ENCODE results near the gene STARD5.

STARD5 gene

GRCh38 chr15:81274255-81274654, 49.7 kb downstream of the STARD5 start:
- in situ Hi-C loops (cut with HindIII; ENCODE audit: low sequenced_read_pairs): no loop called here
- DNase-seq (ENCODE audit: low read depth): no peak
- H3K4me3 ChIP-seq (ENCODE audit: low read depth, low read length): no peak overlapping the region
- TF ChIP-seq, protein P1, sequence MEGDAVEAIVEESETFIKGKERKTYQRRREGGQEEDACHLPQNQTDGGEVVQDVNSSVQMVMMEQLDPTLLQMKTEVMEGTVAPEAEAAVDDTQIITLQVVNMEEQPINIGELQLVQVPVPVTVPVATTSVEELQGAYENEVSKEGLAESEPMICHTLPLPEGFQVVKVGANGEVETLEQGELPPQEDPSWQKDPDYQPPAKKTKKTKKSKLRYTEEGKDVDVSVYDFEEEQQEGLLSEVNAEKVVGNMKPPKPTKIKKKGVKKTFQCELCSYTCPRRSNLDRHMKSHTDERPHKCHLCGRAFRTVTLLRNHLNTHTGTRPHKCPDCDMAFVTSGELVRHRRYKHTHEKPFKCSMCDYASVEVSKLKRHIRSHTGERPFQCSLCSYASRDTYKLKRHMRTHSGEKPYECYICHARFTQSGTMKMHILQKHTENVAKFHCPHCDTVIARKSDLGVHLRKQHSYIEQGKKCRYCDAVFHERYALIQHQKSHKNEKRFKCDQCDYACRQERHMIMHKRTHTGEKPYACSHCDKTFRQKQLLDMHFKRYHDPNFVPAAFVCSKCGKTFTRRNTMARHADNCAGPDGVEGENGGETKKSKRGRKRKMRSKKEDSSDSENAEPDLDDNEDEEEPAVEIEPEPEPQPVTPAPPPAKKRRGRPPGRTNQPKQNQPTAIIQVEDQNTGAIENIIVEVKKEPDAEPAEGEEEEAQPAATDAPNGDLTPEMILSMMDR (IDR thresholded peaks at IDR 0.05; ENCODE audit: low read depth, low read length, missing control alignments): no peak

DNA sequence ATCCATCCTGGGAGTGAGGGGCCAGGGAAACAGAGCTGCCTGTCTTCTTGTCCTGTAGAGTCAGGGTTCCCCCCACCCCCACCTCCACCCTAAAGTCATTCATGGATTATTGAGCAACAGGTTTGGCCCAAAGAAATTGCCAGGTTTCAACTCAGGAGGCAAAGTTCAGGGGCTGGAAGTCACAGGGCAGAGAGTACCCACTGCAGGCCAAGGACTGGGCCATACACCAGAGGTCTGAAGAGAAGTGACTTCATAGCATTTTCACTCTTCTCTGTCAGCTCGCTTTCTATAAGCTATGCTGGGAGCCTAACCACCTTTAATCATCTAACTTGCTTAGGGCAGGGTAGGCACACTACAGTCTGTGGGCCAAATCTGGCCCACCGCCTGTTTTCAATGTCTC, 50.1 kb downstream of the STARD5 start:
- H3K4me3 ChIP-seq (ENCODE audit: low read depth, low read length): no peak overlapping the region
- in situ Hi-C loops (cut with HindIII; ENCODE audit: low sequenced_read_pairs): no loop called here
- TF ChIP-seq, protein P1 (IDR thresholded peaks at IDR 0.05; ENCODE audit: low read depth, low read length, missing control alignments): no peak
- DNase-seq (ENCODE audit: low read depth): no peak

- TF ChIP-seq, protein P1 (IDR thresholded peaks at IDR 0.05; ENCODE audit: low read depth, low read length, missing control alignments): no peak
- in situ Hi-C loops (cut with HindIII; ENCODE audit: low sequenced_read_pairs): no loop called here
- DNase-seq (ENCODE audit: low read depth): no peak
- H3K4me3 ChIP-seq (ENCODE audit: low read depth, low read length): no peak overlapping the region
Measured at GRCh38 chr15:81273200-81273599, 50.7 kb downstream of the STARD5 start.

- no peak for DNase-seq (ENCODE audit: low read depth)
- TF ChIP-seq, protein P1 (IDR thresholded peaks at IDR 0.05; ENCODE audit: low read depth, low read length, missing control alignments): no peak
- no peak overlapping the region for H3K4me3 ChIP-seq (ENCODE audit: low read depth, low read length)
- in situ Hi-C loops (cut with HindIII; ENCODE audit: low sequenced_read_pairs): no loop called here
Measured at GRCh38 chr15:81271761-81272644, 51.9 kb downstream of the STARD5 start.

- TF ChIP-seq, protein P1 (IDR thresholded peaks at IDR 0.05; ENCODE audit: low read depth, low read length, missing control alignments): no peak
- in situ Hi-C loops (cut with HindIII; ENCODE audit: low sequenced_read_pairs): no loop called here
- H3K4me3 ChIP-seq (ENCODE audit: low read depth, low read length): no peak overlapping the region
- DNase-seq (ENCODE audit: low read depth): no peak
Measured at GRCh38 chr15:81270781-81271491, 53.0 kb downstream of the STARD5 start.

DNA sequence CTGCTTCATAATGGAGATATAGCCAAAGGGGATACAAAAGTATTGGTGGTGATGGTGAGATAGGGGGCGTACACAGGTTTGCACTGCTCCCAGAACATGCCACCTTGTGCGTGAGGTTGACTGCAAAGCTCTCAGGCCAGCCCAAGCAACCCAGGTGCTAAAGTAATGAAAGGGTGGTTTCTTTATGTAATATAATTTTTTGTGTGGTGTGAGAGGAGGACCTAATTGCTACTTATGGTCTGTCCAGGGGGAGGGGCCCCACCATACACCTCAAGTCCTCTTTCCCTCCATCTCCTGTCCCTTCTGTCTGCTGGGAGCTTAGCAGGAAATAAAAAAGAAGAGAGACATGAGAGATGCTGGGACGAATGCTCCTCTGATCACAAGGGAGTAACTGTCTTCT, 53.8 kb downstream of the STARD5 start:
- TF ChIP-seq, protein P1 (IDR thresholded peaks at IDR 0.05; ENCODE audit: low read depth, low read length, missing control alignments): no peak
- in situ Hi-C loops (cut with HindIII; ENCODE audit: low sequenced_read_pairs): no loop called here
- no peak for DNase-seq (ENCODE audit: low read depth)
- H3K4me3 ChIP-seq (ENCODE audit: low read depth, low read length): no peak overlapping the region

All from astrocyte of the cerebellum (primary cell).